Mammary epithelial cell (primary cell): Measurements from ENCODE around the gene L2HGDH.

Source experiments
- CTCF ChIP-seq, 2 donors: IDR thresholded peaks in 1 of 2; conservative IDR thresholded peaks in 1 of 2; 2 replicates each; pipeline ENCODE4 v1.5.1; 2011 to 2012; ENCODE audit warnings: inconsistent platforms in 2 of 2, low read length in 2 of 2, mild to moderate bottlenecking in 2 of 2, control low read depth in 1 of 2, low read depth in 1 of 2; ENCODE audit not compliant: insufficient read depth in 1 of 2; ENCODE audit errors: extremely low read depth in 1 of 2
- EZH2 ChIP-seq: IDR thresholded peaks from 2 replicates; pipeline ENCODE4 v1.6.1; 2012; ENCODE audit warnings: low read length, inconsistent platforms, borderline replicate concordance

- TF ChIP-seq CTCF (conservative IDR thresholded peaks at IDR 0.05 in 1 of 2, IDR thresholded peaks at IDR 0.05 in 1 of 2; ENCODE audit: extremely low read depth in 1 of 2, insufficient read depth in 1 of 2, low read depth in 1 of 2, low read length in 2 of 2) (no peak), EZH2 (no peak)
Measured at GRCh38 chr14:50230401-50230700, 81.7 kb downstream of the L2HGDH start.
